Measurements from ENCODE around the gene MANBA.

MANBA gene

GRCh38 chr4:102592256-102592655 is 168.5 kb downstream of the MANBA start:
- no peak for DNase-seq (ENCODE audit: low read depth)

DNA sequence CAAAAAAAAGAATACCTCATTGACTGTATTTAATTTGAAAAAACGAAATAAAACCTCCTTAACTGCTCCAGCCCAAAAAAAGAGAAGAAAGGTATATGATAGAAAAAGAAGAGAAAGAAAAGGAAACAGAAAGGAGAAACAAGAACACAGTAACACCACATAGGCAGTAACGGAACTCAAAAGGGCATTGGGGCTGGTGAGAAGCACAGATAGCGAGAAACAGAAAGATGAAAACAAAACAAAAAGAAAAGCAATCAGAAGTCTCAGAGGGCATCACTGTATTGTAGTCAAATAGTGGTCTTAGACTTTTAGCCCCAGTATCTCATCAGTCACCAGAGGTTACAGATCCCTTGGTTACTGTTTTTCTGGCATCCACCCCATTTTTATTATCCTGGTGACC is 171.0 kb downstream of the MANBA start:
- DNase-seq (ENCODE audit: low read depth): no peak

- no peak for DNase-seq (ENCODE audit: low read depth)
These were observed 174.1 kb downstream of the MANBA start for GRCh38 chr4:102586644-102587021.

DNA sequence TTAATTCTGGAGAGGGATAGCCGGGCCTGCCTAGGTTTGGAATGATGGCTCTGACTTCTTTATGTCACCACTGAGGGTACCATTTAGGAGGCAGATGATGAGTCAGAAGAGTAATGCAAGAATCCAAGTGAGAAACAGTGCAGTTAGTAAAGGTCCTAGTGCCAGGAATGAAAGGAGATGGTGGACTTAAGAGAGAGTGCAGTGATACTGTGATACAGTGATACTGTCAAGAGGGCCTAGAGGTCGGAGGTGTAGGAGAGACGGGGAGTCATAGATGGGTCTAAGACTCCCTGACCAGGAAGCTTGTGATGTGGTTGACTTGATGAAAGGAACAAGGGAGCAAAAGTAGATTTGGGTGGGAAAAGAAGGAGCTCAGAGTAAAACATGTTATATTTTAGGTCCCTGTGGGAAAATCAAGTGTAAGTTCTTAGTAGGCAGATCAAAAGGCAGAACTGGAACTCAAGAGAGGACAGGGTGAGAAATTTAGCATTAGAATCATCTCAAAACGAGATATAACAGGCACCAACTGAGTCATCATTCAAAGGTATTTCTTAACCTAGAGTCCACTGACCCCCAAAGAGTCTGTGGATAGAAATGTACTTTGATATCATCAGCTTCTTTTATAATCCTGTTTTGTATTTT is 174.6 kb downstream of the MANBA start:
- DNase-seq (ENCODE audit: low read depth): no peak

GRCh38 chr4:102585329-102585728 is 175.4 kb downstream of the MANBA start:
- DNase-seq (ENCODE audit: low read depth): no peak

GRCh38 chr4:102584091-102584490 is 176.7 kb downstream of the MANBA start:
- no peak for DNase-seq (ENCODE audit: low read depth)
